Smooth muscle cell (in vitro differentiated cells): ENCODE data around the gene COLQ. TPM values are rescaled to one million over a fixed set of nuclear protein-coding genes. Genes with fewer than 3 reads are reported as not detected.

ENCODE experiments used
- DNase-seq: peaks from one replicate; lab custom pipeline; 2025; ENCODE audit not compliant: unreplicated experiment; lab: John Stamatoyannopoulos, UW
- H2AFZ ChIP-seq: fragments of 200-600 bp; sonication (generic); 2 replicates; pipeline ENCODE4 v1.6.0; 2016; ENCODE audit warnings: antibody characterized with exemption, low read depth, mild to moderate bottlenecking
- H3F3A ChIP-seq: fragments of 200-600 bp; sonication (generic); 2 replicates; pipeline ENCODE4 v1.6.0; 2017; ENCODE audit warnings: antibody characterized with exemption, low read depth
- H3K27ac ChIP-seq: fragments of 200-600 bp; sonication (generic); 2 replicates; pipeline ENCODE4 v1.5.1; 2016; ENCODE audit warnings: low read depth, mild to moderate bottlenecking
- H3K27me3 ChIP-seq: fragments of 200-600 bp; sonication (generic); 2 replicates; pipeline ENCODE4 v1.6.1; 2016; ENCODE audit warnings: low read depth, mild to moderate bottlenecking
- H3K36me3 ChIP-seq: fragments of 200-600 bp; sonication (generic); 2 replicates; pipeline ENCODE4 v1.5.1; 2016; ENCODE audit warnings: low read depth
- H3K4me1 ChIP-seq: fragments of 200-600 bp; sonication (generic); 2 replicates; pipeline ENCODE4 v1.5.1; 2016; ENCODE audit warnings: low read depth
- H3K4me2 ChIP-seq: fragments of 200-600 bp; sonication (generic); 2 replicates; pipeline ENCODE4 v1.6.0; 2016; ENCODE audit warnings: mild to moderate bottlenecking
- H3K4me3 ChIP-seq: fragments of 200-600 bp; sonication (generic); 2 replicates; pipeline ENCODE4 v1.5.1; 2016; ENCODE audit warnings: mild to moderate bottlenecking
- H3K79me2 ChIP-seq: fragments of 200-600 bp; sonication (generic); 2 replicates; pipeline ENCODE4 v1.6.0; 2016; ENCODE audit warnings: low read depth, mild to moderate bottlenecking
- H3K9ac ChIP-seq: fragments of 200-600 bp; sonication (generic); 2 replicates; pipeline ENCODE4 v1.6.0; 2016; ENCODE audit warnings: low read depth
- H3K9me3 ChIP-seq: fragments of 200-600 bp; sonication (generic); replicated peaks from 2 replicates; pipeline ENCODE4 v1.5.1; 2016; ENCODE audit warnings: low read depth
- H4K20me1 ChIP-seq: fragments of 200-600 bp; sonication (generic); 2 replicates; pipeline ENCODE4 v1.6.0; 2016; ENCODE audit warnings: low read depth
- CTCF ChIP-seq: fragments of 200-600 bp; sonication (generic); IDR thresholded peaks from 2 replicates; pipeline ENCODE4 v1.5.1; 2017; ENCODE audit warnings: borderline replicate concordance, mild to moderate bottlenecking, antibody characterized with exemption; ENCODE audit not compliant: insufficient read depth, poor library complexity, severe bottlenecking
- WGBS: methylation state at CpG from one replicate; pipeline ENCODE4 v1.1.7; 2016; ENCODE audit warnings: low lambda C conversion rate; 5-methylcytosine and 5-hydroxymethylcytosine counted together
- polyA plus RNA-seq: library from polyadenylated mRNA; unstranded; fragments of >200 nt; fragmentation: Nextera tagmentation; extraction: Ambion mirVana; gene quantifications from 2 replicates; pipeline ENCODE4 v1.2.1, GENCODE V29; 2016
- total RNA-seq: library from RNA; depleted of rRNA; stranded (reverse); fragments of >200 nt; gene quantifications from 2 replicates; pipeline ENCODE4 v1.2.3, GENCODE V29; 2014

COLQ gene
- total and polyA plus RNA-seq, 2 experiments from 2014 or later: 0.69 to 1.8 TPM

GRCh38 chr3:15452961-15453360, 68.5 kb downstream of the COLQ start:
- no peak overlapping the region for H3K4me3 ChIP-seq
- no peaks in the 10 kb centered on the region for H3K9me3 ChIP-seq
- H3K36me3 ChIP-seq: no peaks in the 10 kb centered on the region
- H4K20me1 ChIP-seq: no peaks in the 10 kb centered on the region
- WGBS: 90% methylated on average over 5 of the region's 5 CpGs
- no peak for DNase-seq
- no peaks in the 10 kb centered on the region for H3F3A ChIP-seq
- no peak overlapping the region for H2AFZ ChIP-seq
- H3K27me3 ChIP-seq: no peaks in the 10 kb centered on the region
- H3K27ac ChIP-seq: no peak overlapping the region
- H3K9ac ChIP-seq: no peak overlapping the region
- H3K4me1 ChIP-seq: no peaks in the 10 kb centered on the region
- no peak for TF ChIP-seq CTCF
- H3K4me2 ChIP-seq: no peak overlapping the region
- H3K79me2 ChIP-seq: no peaks in the 10 kb centered on the region

GRCh38 chr3:15452156-15452555, 69.3 kb downstream of the COLQ start:
- H3K27me3 ChIP-seq: no peaks in the 10 kb centered on the region
- no peaks in the 10 kb centered on the region for H3K9me3 ChIP-seq
- TF ChIP-seq CTCF: no peak
- H3K4me3 ChIP-seq: no peak overlapping the region
- no peak overlapping the region for H3K4me2 ChIP-seq
- H3K9ac ChIP-seq: no peak overlapping the region
- 83% methylated on average over 9 of the region's 9 CpGs for WGBS
- no peaks in the 10 kb centered on the region for H3K36me3 ChIP-seq
- no peaks in the 10 kb centered on the region for H4K20me1 ChIP-seq
- no peak for DNase-seq
- no peaks in the 10 kb centered on the region for H3K79me2 ChIP-seq
- H2AFZ ChIP-seq: no peak overlapping the region
- H3K4me1 ChIP-seq: no peaks in the 10 kb centered on the region
- no peaks in the 10 kb centered on the region for H3F3A ChIP-seq
- no peak overlapping the region for H3K27ac ChIP-seq

GRCh38 chr3:15451216-15452113, 70.0 kb downstream of the COLQ start:
- Histone ChIP-seq H3K4me3 (no peak overlapping the region), H3K9me3 (no peaks in the 10 kb centered on the region), H3K36me3 (no peaks in the 10 kb centered on the region), H3F3A (no peaks in the 10 kb centered on the region), H3K27me3 (no peaks in the 10 kb centered on the region), H4K20me1 (no peaks in the 10 kb centered on the region), H3K79me2 (no peaks in the 10 kb centered on the region), H3K4me2 (no peak overlapping the region), H3K4me1 (no peaks in the 10 kb centered on the region), H3K27ac (no peak overlapping the region), H3K9ac (no peak overlapping the region), H2AFZ (no peak overlapping the region)
- DNase-seq: no peak
- 92% methylated on average over 17 of the region's 18 CpGs for WGBS
- no peak for TF ChIP-seq CTCF
